C1 segment of cervical spinal cord (tissue), 14 donors: ENCODE measurements around the gene ARHGAP25.

Source experiments
- DNase-seq, 14 donors: peaks; one replicate each; lab custom pipeline; 2025; lab: John Stamatoyannopoulos, UW

ARHGAP25 gene

DNA sequence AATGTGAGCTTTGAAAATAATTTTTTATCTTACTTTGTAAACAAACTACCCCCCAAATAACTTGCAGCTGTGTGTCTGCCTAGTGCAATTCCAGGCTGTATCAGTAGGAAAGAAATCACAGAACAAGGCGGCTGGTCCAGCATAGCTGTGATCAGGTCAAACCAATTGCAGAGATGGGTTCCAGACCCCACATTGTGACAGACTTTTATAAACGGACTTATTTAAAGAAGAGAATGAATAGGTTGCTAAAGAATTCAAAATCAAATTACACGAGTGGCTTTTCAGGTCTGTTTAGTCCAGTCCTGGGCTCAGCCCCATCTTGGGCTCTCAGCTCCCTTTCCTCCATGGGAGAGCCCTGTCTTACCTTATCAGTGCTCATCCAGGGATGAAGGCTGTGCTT lies 125.5 kb downstream of the ARHGAP25 start:
- DNase-seq = no peak

DNA sequence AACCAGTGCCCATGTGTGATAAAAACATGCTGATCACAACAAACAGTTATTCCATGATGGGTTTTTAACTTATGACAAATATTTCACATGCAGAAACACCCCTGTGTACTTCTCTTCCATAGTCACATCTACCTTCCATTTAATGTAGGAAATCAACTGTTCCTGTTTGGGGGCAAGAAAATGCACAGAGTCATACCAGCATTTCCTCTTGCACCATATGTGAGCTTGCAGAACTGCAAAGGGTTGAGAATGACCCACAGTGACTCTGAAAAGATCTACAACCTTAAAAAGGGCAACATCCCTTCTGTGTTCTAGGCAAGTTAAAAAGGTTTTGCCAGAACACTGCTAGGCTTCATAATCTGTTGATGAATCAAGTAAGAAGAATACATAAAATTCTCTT lies 126.7 kb downstream of the ARHGAP25 start:
- no peak for DNase-seq

DNA sequence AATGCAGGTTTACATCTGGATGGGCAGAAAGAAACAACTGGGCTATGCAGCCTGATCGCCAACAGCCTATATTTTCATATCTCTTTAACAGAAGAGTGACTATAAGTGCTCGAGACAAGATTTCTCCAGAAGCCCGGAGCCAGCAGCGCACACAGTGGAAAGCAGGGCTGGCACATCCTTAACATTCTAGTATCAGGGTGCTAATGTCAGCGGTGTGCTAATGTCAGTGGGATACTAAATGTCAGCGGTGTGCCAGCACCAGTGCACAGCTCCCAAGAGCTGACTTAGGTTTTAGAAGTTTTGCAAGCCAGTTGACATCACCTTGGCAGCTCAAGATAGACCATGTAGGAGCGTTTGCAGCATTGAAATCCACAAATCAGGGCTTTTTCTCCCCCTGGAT lies 128.3 kb downstream of the ARHGAP25 start:
- no peak for DNase-seq

DNA sequence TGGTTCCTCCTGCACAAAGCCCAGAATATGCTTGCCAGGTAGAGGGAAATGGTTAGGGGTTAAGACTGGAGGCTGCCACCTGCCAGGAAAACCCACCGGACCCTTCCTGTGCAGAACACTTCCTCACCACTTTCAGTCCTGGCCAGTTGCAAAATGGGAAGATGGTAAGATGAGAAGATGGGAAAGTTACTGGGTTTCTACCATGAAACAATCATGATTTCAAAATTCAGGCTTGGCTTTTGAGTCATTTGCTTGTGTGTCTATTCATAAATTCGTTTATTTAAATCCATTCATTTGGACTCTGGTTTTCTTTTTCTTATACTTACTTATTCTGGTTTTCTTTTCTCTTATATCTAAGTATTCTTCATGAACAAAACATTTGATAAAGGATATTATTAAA lies 129.4 kb downstream of the ARHGAP25 start:
- no peak for DNase-seq

DNA sequence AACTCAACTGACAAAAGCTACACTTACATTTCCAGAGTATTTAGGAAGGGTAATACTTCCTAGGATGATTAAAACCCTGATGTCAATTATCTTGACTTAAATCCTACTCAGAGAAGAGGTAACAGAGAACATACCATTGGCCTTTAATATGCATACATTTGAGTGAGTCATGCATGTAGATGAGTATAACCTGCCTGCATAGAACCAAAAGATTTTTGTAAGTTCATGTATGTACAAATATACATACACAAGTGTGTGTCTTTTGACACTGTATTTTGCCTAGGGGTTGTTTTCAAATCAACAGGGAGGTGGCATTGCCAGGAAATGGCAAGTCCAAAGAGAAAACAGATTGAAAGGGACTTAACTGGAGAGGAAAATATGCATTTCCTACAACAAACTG lies 130.5 kb downstream of the ARHGAP25 start:
- no peak for DNase-seq

DNA sequence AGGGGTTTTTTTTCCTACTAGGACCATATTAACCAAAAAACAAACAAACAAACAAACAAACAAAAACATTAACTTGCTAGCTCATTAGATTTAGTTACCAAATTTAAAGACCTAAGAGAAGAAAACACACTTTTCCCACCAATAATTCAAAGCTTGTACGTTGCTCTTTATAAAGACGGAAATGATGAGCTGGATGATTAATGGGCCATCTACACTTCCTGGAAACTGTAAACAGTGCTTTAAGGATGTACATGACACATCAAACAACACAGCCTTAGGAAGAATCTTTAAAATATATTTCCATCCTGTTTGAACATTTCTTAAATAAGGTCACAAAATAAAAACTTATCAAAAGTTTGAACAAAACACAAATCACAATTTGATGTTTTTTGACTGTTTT lies 135.6 kb downstream of the ARHGAP25 start:
- no peak for DNase-seq

DNA sequence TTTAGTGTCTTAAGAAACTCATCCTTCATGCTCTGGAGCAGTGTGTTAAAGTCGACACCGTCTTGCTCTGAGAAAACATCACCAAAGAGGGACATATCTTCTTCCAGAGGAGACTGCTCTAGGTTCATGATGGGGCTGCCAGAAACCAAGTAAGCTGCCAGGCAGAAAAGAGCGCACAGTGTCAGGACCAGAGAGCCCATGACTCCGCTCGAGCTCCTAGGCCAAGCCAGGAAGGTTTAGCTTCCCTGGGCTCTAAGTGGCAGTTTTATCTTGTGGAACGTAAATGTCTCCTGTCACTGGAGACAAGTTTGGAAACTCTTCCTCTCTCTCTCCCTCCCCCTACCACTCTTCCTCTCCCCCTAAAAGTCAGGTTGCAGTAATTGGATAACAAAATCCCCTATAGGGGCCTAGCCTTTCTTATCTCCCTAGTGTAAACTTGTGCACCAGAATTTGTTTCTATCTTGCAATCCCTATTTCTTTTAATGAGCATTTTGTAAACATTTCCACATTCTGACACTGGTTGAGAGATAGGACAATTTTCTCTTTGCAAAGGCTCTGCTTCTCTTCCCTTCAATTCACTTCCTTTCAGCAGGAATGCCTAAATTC lies 136.7 kb downstream of the ARHGAP25 start, which contains the start of gene BMP10:
BMP10 (minus strand) TSS at position 239 of the 606 bp plus-strand sequence; CDS start at position 200, 39 bp downstream.
- no peak for DNase-seq
